SKM-1 treated with dmso at 0.1 percent for 144 hours (cell line): ENCODE measurements around the gene PSMD14.

Experiments
- DNase-seq: peaks from one replicate; lab custom pipeline; 2025; ENCODE audit not compliant: unreplicated experiment; lab: John Stamatoyannopoulos, UW

Gene PSMD14

DNA sequence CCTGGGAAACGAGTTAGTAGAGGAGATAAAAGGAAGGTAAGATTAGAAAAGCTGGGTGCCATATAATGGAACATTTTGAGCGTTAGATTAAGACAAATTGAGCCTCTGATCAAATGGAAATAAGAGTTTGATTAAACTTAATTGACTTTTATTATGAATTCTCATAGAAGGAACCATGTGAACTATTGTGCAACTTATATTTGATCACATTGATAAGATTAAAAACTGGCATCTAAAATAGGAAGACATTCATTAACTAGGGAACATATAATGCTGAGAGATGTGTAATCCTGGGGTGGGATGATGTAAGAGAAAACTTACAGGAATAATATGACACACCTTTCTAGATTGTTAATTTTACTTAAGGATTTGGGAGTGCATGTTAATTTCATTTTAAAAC lies 130.4 kb downstream of the PSMD14 start:
- no peak for DNase-seq

DNA sequence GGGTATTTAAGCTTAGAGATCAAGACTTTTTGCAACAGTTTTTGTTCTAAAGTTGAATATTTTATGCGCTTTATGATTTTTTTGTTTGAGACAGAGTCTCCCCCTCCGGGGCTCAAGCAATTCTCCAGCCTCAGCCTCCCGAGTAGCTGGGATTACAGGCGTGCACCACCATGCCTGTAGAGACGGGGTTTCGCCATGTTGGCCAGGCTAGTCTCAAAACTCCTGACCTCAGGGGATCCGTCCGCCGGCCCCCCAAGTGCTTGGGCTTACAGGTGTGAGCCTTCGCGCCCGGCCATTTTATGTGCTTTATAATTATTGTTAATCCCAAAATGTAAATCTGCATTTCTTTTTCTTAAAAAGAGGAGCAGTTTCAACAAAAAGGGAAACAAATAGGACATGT lies 136.9 kb downstream of the PSMD14 start:
- DNase-seq: no peak

DNA sequence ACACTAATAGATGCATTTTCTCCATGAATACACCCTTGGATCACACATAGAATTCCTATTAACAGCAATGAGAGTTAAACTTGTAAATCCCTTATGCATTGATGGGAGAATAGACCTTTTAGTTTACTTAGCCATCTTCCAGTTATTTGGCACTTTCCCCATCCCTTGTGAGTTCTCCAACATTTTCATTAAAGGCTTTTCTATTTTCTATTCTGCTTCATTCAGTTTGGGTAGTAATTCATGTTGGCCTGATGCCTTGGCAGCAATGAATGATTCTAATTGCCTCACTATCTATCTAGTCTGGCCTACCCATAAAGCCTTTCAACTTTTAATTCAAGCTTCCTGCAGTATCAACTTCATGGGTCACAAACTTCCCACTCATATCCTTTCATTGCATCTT lies 140.2 kb downstream of the PSMD14 start:
- no peak for DNase-seq
